Esophagus (tissue), 2 donors: Measurements from ENCODE around the gene OR1D5. TPM values are rescaled to one million over a fixed set of nuclear protein-coding genes. Genes with fewer than 3 reads are reported as not detected.
A peak's percentile ranks its signal among the peaks of the same experiment; 100 is the strongest.

Experiments used
- H3K27ac ChIP-seq, 2 donors: one replicate each; pipeline ENCODE4 v1.5.1; 2013; ENCODE audit warnings: low read depth in 2 of 2, mild to moderate bottlenecking in 2 of 2, inconsistent platforms in 1 of 2, low read length in 1 of 2, moderate library complexity in 1 of 2
- H3K27me3 ChIP-seq, 2 donors: one replicate each; pipeline ENCODE4 v1.6.1; 2013; ENCODE audit warnings: low read length in 2 of 2, control low read depth in 1 of 2, mild to moderate bottlenecking in 1 of 2; ENCODE audit not compliant: insufficient read depth in 2 of 2, control insufficient read depth in 1 of 2
- H3K36me3 ChIP-seq, 2 donors: one replicate each; pipeline ENCODE4 v1.6.1; 2013; ENCODE audit warnings: low read length in 1 of 2; ENCODE audit not compliant: control insufficient read depth in 2 of 2, insufficient read depth in 2 of 2
- H3K4me1 ChIP-seq, 2 donors: one replicate each; pipeline ENCODE4 v1.6.1; 2013; ENCODE audit warnings: low read length in 1 of 2; ENCODE audit not compliant: control insufficient read depth in 2 of 2, insufficient read depth in 2 of 2
- H3K4me3 ChIP-seq, 2 donors: one replicate each; pipeline ENCODE4 v1.5.1; 2013; ENCODE audit warnings: low read length in 2 of 2, mild to moderate bottlenecking in 2 of 2, low read depth in 1 of 2, moderate library complexity in 1 of 2
- H3K9me3 ChIP-seq, 2 donors: one replicate each; pipeline ENCODE4 v1.6.1; 2013; ENCODE audit warnings: mild to moderate bottlenecking in 2 of 2, low read depth in 1 of 2, low read length in 1 of 2, moderate library complexity in 1 of 2; ENCODE audit not compliant: control insufficient read depth in 2 of 2, insufficient read depth in 1 of 2
- WGBS, 2 donors: extraction: QIAGEN DNeasy Blood & Tissue Kit; methylation state at CpG; one replicate each; pipeline ENCODE4 v1.1.7; 2013; 5-methylcytosine and 5-hydroxymethylcytosine counted together
- polyA plus RNA-seq, 2 donors: library from polyadenylated mRNA; stranded (reverse); fragments of 200-250 nt; gene quantifications; one replicate each; pipeline ENCODE4 v1.2.3, GENCODE V29; 2013
- donor health status: healthy with polysubstance abuse.
- donor health status: Bipolar disorder and iron deficiency.

Gene OR1D5
- polyA plus RNA-seq, 2 donors, result not detected

GRCh38 chr17:3026125-3026855, 37.1 kb downstream of the OR1D5 start:
- H3K36me3 ChIP-seq, result peaks cover 5 to 14% of the 10 kb centered on the region in 2 donors
- no peak overlapping the region for H3K27ac ChIP-seq
- 83 to 88% methylated on average over 26 of the region's 26 CpGs for WGBS, 2 donors
- no peak overlapping the region for H3K4me3 ChIP-seq
- no peaks in the 10 kb centered on the region for H3K27me3 ChIP-seq
- peaks cover 0 to 2% of the 10 kb centered on the region in 2 donors for H3K9me3 ChIP-seq
- no peaks in the 10 kb centered on the region for H3K4me1 ChIP-seq

- Histone ChIP-seq H3K4me1 (no peaks in the 10 kb centered on the region), H3K36me3 (peaks cover 5 to 16% of the 10 kb centered on the region in 2 donors), H3K4me3 (no peak overlapping the region), H3K9me3 (peaks cover 0 to 2% of the 10 kb centered on the region in 2 donors), H3K27ac (no peak overlapping the region), H3K27me3 (no peaks in the 10 kb centered on the region)
- WGBS, 2 donors, result 95 to 96% methylated on average over 15 to 17 of the region's 17 CpGs
These were observed 37.8 kb downstream of the OR1D5 start for GRCh38 chr17:3025421-3026124.

- H3K27ac ChIP-seq, result no peak overlapping the region
- no peak overlapping the region for H3K4me3 ChIP-seq
- WGBS, 2 donors, result 92 to 98% methylated on average over 2 of the region's 2 CpGs
- peaks cover 12 to 19% of the 10 kb centered on the region in 2 donors for H3K36me3 ChIP-seq
- H3K27me3 ChIP-seq, result no peaks in the 10 kb centered on the region
- peaks cover 0 to 7% of the 10 kb centered on the region in 2 donors for H3K9me3 ChIP-seq
- H3K4me1 ChIP-seq, result no peaks in the 10 kb centered on the region
These were observed 39.1 kb downstream of the OR1D5 start for GRCh38 chr17:3024346-3024745.

GRCh38 chr17:3022197-3022596, 41.2 kb downstream of the OR1D5 start:
- Histone ChIP-seq H3K4me1 (no peaks in the 10 kb centered on the region), H3K36me3 (peaks cover 9 to 15% of the 10 kb centered on the region in 2 donors), H3K27me3 (no peaks in the 10 kb centered on the region), H3K4me3 (no peak overlapping the region), H3K9me3 (peaks cover 0 to 7% of the 10 kb centered on the region in 2 donors), H3K27ac (no peak overlapping the region)
- 90 to 96% methylated on average over 4 of the region's 4 CpGs for WGBS, 2 donors

- Histone ChIP-seq H3K27ac (no peak overlapping the region), H3K4me3 (no peak overlapping the region), H3K4me1 (no peaks in the 10 kb centered on the region), H3K9me3 (peaks cover 0 to 7% of the 10 kb centered on the region in 2 donors), H3K36me3 (peaks cover 7 to 8% of the 10 kb centered on the region in 2 donors), H3K27me3 (no peaks in the 10 kb centered on the region)
- WGBS, 2 donors, result 97% methylated on average over 16 of the region's 16 CpGs
These were observed 43.0 kb downstream of the OR1D5 start for GRCh38 chr17:3020381-3020780.

- 76 to 86% methylated on average over 9 of the region's 9 CpGs for WGBS, 2 donors
- Histone ChIP-seq H3K36me3 (peaks cover 7 to 8% of the 10 kb centered on the region in 2 donors), H3K4me3 (no peak overlapping the region)
These were observed 43.6 kb downstream of the OR1D5 start for GRCh38 chr17:3019761-3020160.

GRCh38 chr17:3017936-3018335, 45.5 kb downstream of the OR1D5 start:
- H3K4me3 ChIP-seq, result no peak overlapping the region
- no peaks in the 10 kb centered on the region for H3K27me3 ChIP-seq
- no peak overlapping the region for H3K27ac ChIP-seq
- H3K9me3 ChIP-seq, result peaks cover 0 to 5% of the 10 kb centered on the region in 2 donors
- H3K36me3 ChIP-seq, result peaks cover 7 to 8% of the 10 kb centered on the region in 2 donors
- no peaks in the 10 kb centered on the region for H3K4me1 ChIP-seq
- WGBS, 2 donors, result 94 to 97% methylated on average over 15 of the region's 15 CpGs

More at GRCh38 chr17:3019761-3020160, 43.6 kb downstream of the OR1D5 start:
- no peaks in the 10 kb centered on the region for H3K4me1 ChIP-seq
- H3K9me3 ChIP-seq, result peaks cover 0 to 7% of the 10 kb centered on the region in 2 donors
- H3K27me3 ChIP-seq, result no peaks in the 10 kb centered on the region
- no peak overlapping the region for H3K27ac ChIP-seq

- Histone ChIP-seq H3K4me1 (no peaks in the 10 kb centered on the region), H3K36me3 (peaks cover 7 to 8% of the 10 kb centered on the region in 2 donors), H3K27me3 (no peaks in the 10 kb centered on the region), H3K9me3 (peaks cover 0 to 5% of the 10 kb centered on the region in 2 donors), H3K27ac (no peak overlapping the region), H3K4me3 (peak overlapping the region in 1 of 2 donors; percentile 16)
- WGBS, 2 donors, result 72 to 75% methylated on average over 7 of the region's 7 CpGs
These were observed 47.5 kb downstream of the OR1D5 start for GRCh38 chr17:3015890-3016289.

GRCh38 chr17:3012926-3013581, 50.4 kb downstream of the OR1D5 start:
- Histone ChIP-seq H3K4me1 (no peaks in the 10 kb centered on the region), H3K9me3 (no peaks in the 10 kb centered on the region), H3K27me3 (no peaks in the 10 kb centered on the region), H3K36me3 (peaks cover 0 to 5% of the 10 kb centered on the region in 2 donors), H3K27ac (no peak overlapping the region), H3K4me3 (no peak overlapping the region)
- 63 to 64% methylated on average over 21 of the region's 21 CpGs for WGBS, 2 donors
